Right cardiac atrium (tissue), 5 donors: ENCODE data around the gene RADIL. TPM values are rescaled to one million over a fixed set of nuclear protein-coding genes. Genes with fewer than 3 reads are reported as not detected.
"Not testable (repeated sequence)": the region's sequence is repeated elsewhere in the genome, so short reads cannot be mapped to it uniquely, and the experiment has no call there.

Source experiments
- ATAC-seq, 2 donors: fragments of 200-7000 bp; cut with Tn5 transposase; one replicate each; pipeline versions ENCODE4 v1.8.0 to v1.9.1; 2020; ENCODE audit warnings: moderate library complexity in 2 of 2, mild to moderate bottlenecking in 1 of 2
- DNase-seq, 3 donors: peaks; one replicate each; pipeline ENCODE4 v3.0.0-alpha.2; 2020
- H3K27ac ChIP-seq: one replicate; pipeline ENCODE4 v1.5.1; 2013; ENCODE audit warnings: mild to moderate bottlenecking, low read length, control low read depth, moderate library complexity
- H3K27me3 ChIP-seq: one replicate; pipeline ENCODE4 v1.6.1; 2013; ENCODE audit not compliant: control insufficient read depth, insufficient read depth
- H3K4me1 ChIP-seq: one replicate; pipeline ENCODE4 v1.6.1; 2013; ENCODE audit warnings: low read length; ENCODE audit not compliant: control insufficient read depth, insufficient read depth
- H3K4me3 ChIP-seq: one replicate; pipeline ENCODE4 v1.5.1; 2013; ENCODE audit warnings: low read length, control low read depth
- H3K9me3 ChIP-seq: one replicate; pipeline ENCODE4 v1.6.1; 2013; ENCODE audit warnings: low read length; ENCODE audit not compliant: control insufficient read depth
- WGBS: extraction: QIAGEN DNeasy Blood & Tissue Kit; methylation state at CpG from one replicate; pipeline ENCODE4 v1.1.7; 2013; 5-methylcytosine and 5-hydroxymethylcytosine counted together
- intact Hi-C, 4 donors: fragments of 100-400 bp; cut with DNase I; formaldehyde crosslinking; loops; one replicate each; pipeline versions ENCODE4 v1.11.0 to v1.14.0; 2022 to 2023
- polyA plus RNA-seq: library from polyadenylated mRNA; stranded (reverse); fragments of 200-250 nt; gene quantifications from one replicate; pipeline ENCODE4 v1.2.3, GENCODE V29; 2013
- total RNA-seq, 4 donors: library from RNA; stranded (reverse); fragmentation: NEBNext Ultra II Directional; extraction: Animal tissue kit (Norgen Biotek cat#: 25700); gene quantifications; one replicate each; pipeline ENCODE4 v1.2.1, GENCODE V29; 2021
- donor health status: healthy with polysubstance abuse.
- donor health status: DM: no; HTN: yes; CAD: no.
- donor health status: DM: no; HTN: no; CAD: no.
- donor health status: DM: no; HTN: yes; CAD: no; lungs with severe emphysema.
- donor health status: DM: yes; HTN: yes; CAD: no.

Gene RADIL
- total and polyA plus RNA-seq, 5 donors = 4.7 to 12.0 (median 8.6) TPM

- Histone ChIP-seq H3K4me1 (no peaks in the 10 kb centered on the region), H3K9me3 (no peaks in the 10 kb centered on the region), H3K27me3 (no peaks in the 10 kb centered on the region), H3K4me3 (no peak overlapping the region), H3K27ac (no peak overlapping the region)
- DNase-seq (no peak), ATAC-seq (no peak)
- intact Hi-C loops = loop anchor here (5.0 to 10.0 kb wide), 5 partner anchors 86 to 288 kb away; partner anchors contain the start of gene RADIL (in 2 of the 4)
- WGBS = 88% methylated on average over 9 of the region's 9 CpGs
These were observed 87.1 kb downstream of the RADIL start for GRCh38 chr7:4796453-4796852.

DNA sequence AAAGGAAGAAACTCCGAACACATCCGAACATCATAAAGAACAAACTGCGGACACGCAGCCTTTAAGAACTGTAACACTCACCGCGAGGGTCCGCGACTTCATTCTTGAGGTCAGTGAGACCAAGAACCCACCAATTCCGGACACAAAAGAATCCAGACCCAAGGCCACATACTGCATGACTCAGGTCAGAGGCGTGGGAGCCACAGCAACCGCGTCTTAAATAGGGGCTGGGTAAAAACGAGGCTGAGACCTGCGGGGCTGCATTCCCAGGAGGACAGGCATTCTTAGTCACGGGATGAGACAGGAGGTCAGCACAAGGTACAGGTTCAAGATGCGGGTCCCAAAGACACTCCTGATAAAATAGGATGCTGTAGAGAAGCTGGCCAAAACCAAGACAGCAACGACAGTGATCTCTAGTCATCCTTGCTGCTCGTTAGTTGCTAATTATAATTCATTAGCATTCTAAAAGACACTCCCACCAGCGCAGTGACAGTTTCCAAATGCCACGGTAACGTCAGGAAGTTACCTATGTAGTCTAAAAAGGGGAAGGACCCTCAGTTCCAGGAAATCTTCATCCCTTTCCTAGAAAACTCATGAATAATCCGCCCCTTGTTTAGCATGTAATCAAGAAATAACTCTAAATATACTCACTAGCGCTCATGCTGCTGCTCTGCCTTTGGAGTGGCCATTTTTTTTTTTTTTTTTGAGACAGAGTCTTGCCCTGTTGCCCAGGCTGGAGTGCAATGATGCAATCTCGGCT lies 88.7 kb downstream of the RADIL start:
- Histone ChIP-seq H3K27ac (no peak overlapping the region), H3K4me1 (no peaks in the 10 kb centered on the region), H3K27me3 (no peaks in the 10 kb centered on the region), H3K9me3 (no peaks in the 10 kb centered on the region), H3K4me3 (no peak overlapping the region)
- DNase-seq (peak in 1 of 3 donors; percentile 27), ATAC-seq (no peak)
- intact Hi-C loops = loop anchor here (5.0 to 10.0 kb wide), 5 partner anchors 88 to 290 kb away; partner anchors contain the start of gene RADIL (in 2 of the 4)
- 87% methylated on average over 24 of the region's 24 CpGs for WGBS

- WGBS = 85% methylated on average over 14 of the region's 14 CpGs
- not testable (repeated sequence) for H3K9me3 ChIP-seq, H3K4me1 ChIP-seq, ATAC-seq, H3K27ac ChIP-seq, H3K27me3 ChIP-seq, H3K4me3 ChIP-seq
- intact Hi-C loops = loop anchor here in 2 of 4 donors (10.0 kb wide), 2 partner anchors 91 to 291 kb away; partner anchors contain the start of gene RADIL (in 1 of the 2)
- DNase-seq = peak in 1 of 3 donors; percentile 22
These were observed 89.3 kb downstream of the RADIL start for GRCh38 chr7:4794171-4794570.

GRCh38 chr7:4793385-4793993 lies 90.0 kb downstream of the RADIL start:
- not testable (repeated sequence) for H3K4me1 ChIP-seq, H3K9me3 ChIP-seq, H3K27ac ChIP-seq, H3K27me3 ChIP-seq, ATAC-seq, H3K4me3 ChIP-seq
- DNase-seq = peak in 1 of 3 donors; percentile 48
- intact Hi-C loops = loop anchor here in 2 of 4 donors (10.0 kb wide), 2 partner anchors 91 to 291 kb away; partner anchors contain the start of gene RADIL (in 1 of the 2)
- 95% methylated on average over 30 of the region's 30 CpGs for WGBS

DNA sequence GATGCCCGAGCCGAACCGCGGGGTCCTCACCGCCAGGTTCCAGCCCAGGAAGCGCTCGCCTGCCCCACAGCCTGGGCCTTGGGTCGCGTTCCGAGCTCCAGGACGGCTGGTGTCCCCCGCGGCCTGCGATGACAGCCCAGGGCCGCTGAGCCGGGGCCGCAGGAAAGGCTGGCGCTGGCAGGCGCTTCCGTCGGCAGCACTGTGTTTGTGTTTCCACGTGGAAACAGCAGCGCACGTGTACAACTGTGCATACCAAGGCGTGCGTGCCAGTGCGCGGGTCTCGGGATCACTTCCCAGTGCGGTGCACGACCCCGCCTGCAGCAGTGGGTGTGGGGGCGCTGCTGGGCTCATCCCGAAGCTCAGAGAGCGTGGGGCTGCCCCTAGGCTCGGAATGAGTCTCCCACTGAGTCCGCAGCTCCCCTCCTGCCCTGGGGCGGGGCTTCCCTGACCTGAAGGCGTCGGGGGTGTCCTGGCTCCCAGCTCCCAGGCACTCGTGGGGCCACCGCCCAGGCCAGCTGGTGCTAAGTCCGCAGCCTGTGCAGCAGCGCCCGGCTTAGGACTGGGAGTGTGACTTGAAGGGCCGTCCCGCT lies 90.9 kb downstream of the RADIL start:
- DNase-seq (peak in 2 of 3 donors; percentile 80 to 82), ATAC-seq (peak; percentile 13 to 25)
- intact Hi-C loops = loop anchor here in 2 of 4 donors (10.0 kb wide), 2 partner anchors 92 to 292 kb away; partner anchors contain the start of gene RADIL (in 1 of the 2)
- H3K27me3 ChIP-seq = no peaks in the 10 kb centered on the region
- peak overlapping the region; percentile 8 for H3K4me3 ChIP-seq
- 24% methylated on average over 47 of the region's 47 CpGs for whole genome bisulfite sequencing
- H3K27ac ChIP-seq = no peak overlapping the region
- H3K4me1 ChIP-seq = no peaks in the 10 kb centered on the region
- no peaks in the 10 kb centered on the region for H3K9me3 ChIP-seq

DNA sequence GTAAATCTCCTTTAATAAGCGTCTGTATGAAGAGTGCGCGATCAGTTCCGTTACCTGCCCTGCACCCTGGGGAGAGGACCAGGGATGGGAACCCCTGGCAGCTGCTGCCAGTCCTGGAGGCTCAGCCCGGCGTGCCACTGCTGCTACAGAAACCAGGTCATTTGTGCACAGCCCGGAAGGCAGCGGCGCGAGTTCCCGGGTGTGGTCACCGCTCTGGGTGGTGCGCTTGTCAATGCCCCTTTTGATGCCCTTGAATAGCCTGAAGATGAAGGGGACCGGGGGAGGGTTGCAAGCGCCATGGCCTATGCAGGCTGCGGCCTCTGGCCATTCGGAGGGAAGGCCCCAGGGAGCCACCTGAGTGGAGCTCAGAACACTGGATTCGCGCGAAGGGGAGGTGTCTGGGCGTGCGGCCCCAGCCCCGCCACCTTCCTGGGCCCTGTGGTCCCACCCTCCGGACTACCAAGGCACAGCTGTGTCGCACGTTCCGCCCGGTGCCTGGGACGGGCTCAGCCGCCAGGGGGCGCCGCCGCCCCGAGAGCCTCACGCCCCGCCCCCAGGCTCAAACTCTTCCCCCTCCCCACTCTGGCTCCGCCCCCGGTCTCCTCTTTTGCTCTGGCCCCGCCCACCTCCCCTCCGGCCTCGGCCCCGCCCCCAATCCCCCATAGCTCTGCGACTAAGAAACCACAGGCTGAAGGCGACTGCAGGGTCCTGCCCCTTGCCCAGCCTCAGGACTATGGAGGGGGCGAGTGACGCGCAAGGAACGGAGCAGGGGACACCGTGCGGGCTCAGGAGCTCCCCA lies 91.6 kb downstream of the RADIL start:
- intact Hi-C loops = loop anchor here in 2 of 4 donors (10.0 kb wide), 2 partner anchors 93 to 293 kb away; partner anchors contain the start of gene RADIL (in 1 of the 2)
- Histone ChIP-seq H3K9me3 (no peaks in the 10 kb centered on the region), H3K4me1 (no peaks in the 10 kb centered on the region), H3K27ac (no peak overlapping the region), H3K27me3 (no peaks in the 10 kb centered on the region), H3K4me3 (peak overlapping the region; percentile 8)
- DNase-seq = peak; percentile 73 to 94 (median 89)
- 45% methylated on average over 50 of the region's 50 CpGs for WGBS
- ATAC-seq = peak; percentile 66 to 68

DNA sequence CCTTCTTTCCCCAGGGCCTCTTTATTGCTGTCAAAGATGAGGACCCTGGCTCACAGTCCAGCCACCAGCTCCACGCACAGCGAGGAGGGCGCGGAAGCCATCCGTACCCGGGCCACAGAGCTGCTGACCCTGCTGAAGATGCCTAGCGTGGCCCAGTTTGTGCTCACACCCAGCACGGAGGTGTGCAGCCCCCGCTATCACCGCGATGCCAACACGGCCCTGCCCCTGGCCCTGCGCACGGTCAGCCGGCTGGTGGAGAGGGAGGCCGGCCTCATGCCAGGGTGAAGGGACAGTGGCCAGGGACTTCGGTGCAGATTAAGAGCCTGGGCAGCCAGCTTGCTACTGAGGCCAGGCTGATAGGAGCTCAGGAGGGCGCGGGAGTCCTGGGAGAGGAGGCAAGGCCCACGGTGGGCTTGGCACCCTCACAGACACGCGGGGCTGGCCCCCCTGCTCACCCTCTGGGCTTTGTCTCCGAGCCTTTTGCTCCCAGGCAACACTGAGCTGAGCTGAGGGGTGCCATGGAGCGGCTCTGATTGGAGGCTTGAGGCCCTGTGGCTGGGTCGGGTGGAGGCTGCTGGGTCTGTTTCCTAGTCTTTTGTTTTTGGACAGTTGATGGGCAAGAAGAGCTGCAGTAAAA lies 92.3 kb downstream of the RADIL start:
- WGBS = 91% methylated on average over 25 of the region's 25 CpGs
- no peak overlapping the region for H3K27ac ChIP-seq

DNA sequence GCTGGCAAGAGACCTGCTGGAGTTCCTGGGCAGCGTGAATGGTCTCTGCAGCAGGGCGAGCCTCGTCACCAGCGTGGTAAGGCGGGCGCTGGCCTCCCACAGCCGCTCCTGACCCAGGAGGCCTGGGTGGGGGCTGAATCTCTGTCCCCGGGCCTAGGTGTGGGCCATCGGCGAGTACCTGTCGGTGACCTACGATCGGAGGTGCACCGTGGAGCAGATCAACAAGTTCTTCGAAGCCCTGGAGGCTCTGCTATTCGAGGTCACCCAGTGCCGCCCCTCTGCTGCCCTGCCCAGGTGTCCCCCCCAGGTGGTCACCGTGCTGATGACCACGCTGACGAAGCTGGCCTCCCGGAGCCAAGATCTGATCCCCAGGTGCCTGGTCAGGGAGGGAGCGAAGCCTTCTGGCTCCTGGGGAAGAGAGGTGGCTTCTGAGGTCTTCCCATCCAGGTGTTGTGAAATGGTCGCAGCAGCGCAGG lies 93.0 kb downstream of the RADIL start:
- Histone ChIP-seq H3K9me3 (no peaks in the 10 kb centered on the region), H3K27ac (no peak overlapping the region), H3K4me3 (no peak overlapping the region), H3K4me1 (no peaks in the 10 kb centered on the region), H3K27me3 (no peaks in the 10 kb centered on the region)
- DNase-seq (peak in 2 of 3 donors; percentile 61 to 64), ATAC-seq (no peak)
- 94% methylated on average over 24 of the region's 24 CpGs for WGBS
- intact Hi-C loops = loop anchor here in 2 of 4 donors (10.0 kb wide), 2 partner anchors 94 to 294 kb away; partner anchors contain the start of gene RADIL (in 1 of the 2)

More for the DNA sequence above, 92.3 kb downstream of the RADIL start:
- ATAC-seq = peak; percentile 1 to 2
- intact Hi-C loops = loop anchor here in 2 of 4 donors (10.0 kb wide), 2 partner anchors 94 to 294 kb away; partner anchors contain the start of gene RADIL (in 1 of the 2)
- Histone ChIP-seq H3K4me1 (no peaks in the 10 kb centered on the region), H3K9me3 (no peaks in the 10 kb centered on the region), H3K4me3 (no peak overlapping the region), H3K27me3 (no peaks in the 10 kb centered on the region)
- peak in 2 of 3 donors; percentile 50 to 61 for DNase-seq

GRCh38 chr7:4790078-4790465 lies 93.4 kb downstream of the RADIL start:
- intact Hi-C loops = loop anchor here in 2 of 4 donors (10.0 kb wide), 2 partner anchors 95 to 295 kb away; partner anchors contain the start of gene RADIL (in 1 of the 2)
- Histone ChIP-seq H3K4me1 (no peaks in the 10 kb centered on the region), H3K4me3 (no peak overlapping the region), H3K27ac (no peak overlapping the region), H3K27me3 (no peaks in the 10 kb centered on the region), H3K9me3 (no peaks in the 10 kb centered on the region)
- DNase-seq = peak in 1 of 3 donors; percentile 53
- ATAC-seq = no peak
- 74% methylated on average over 9 of the region's 9 CpGs for WGBS
